Nasal cavity respiratory epithelium epithelial cell of viscerocranial mucosa (primary cell): ENCODE measurements around the gene FOXK1. TPM values are rescaled to one million over a fixed set of nuclear protein-coding genes. Genes with fewer than 3 reads are reported as not detected.

ENCODE experiments used
- total RNA-seq: library from RNA; depleted of rRNA; stranded (reverse); fragments of >200 nt; gene quantifications from 2 replicates; pipeline ENCODE4 v1.2.3, GENCODE V29; 2014

FOXK1 gene
- 27.3 and 58.0 TPM in 2 replicates for total RNA-seq

GRCh38 chr7:4681886-4682620 is at the start of gene FOXK1:
Gene FOXK1 (plus strand): TSS chr7:4682295. CDS start chr7:4682309, 14 bp downstream.

GRCh38 chr7:4775250-4775847 is 93.3 kb downstream of the FOXK1 start, which contains the start of gene AP5Z1:
Gene AP5Z1 (plus strand): TSS chr7:4775623. CDS start chr7:4775716, 93 bp downstream.

Other genes with a start within 250 kb of the FOXK1 start
- gene AP5Z1, start 93.3 kb downstream of the FOXK1 start, total RNA-seq = 24.6 and 30.3 TPM in 2 replicates
- gene PAPOLB, start 179.7 kb downstream of the FOXK1 start, total RNA-seq = under 0.01 TPM in 1 of 2 replicates, not detected in the other
- gene RADIL, start 201.4 kb downstream of the FOXK1 start, total RNA-seq = not detected in 2 replicates